ENCODE data around the gene KCNA1. TPM values are rescaled to one million over a fixed set of nuclear protein-coding genes. Genes with fewer than 3 reads are reported as not detected.
"Not testable (repeated sequence)": the region's sequence is repeated elsewhere in the genome, so short reads cannot be mapped to it uniquely, and the experiment has no call there.

Gene KCNA1
- total RNA-seq, 1 experiment from 2014 or later: not detected

DNA sequence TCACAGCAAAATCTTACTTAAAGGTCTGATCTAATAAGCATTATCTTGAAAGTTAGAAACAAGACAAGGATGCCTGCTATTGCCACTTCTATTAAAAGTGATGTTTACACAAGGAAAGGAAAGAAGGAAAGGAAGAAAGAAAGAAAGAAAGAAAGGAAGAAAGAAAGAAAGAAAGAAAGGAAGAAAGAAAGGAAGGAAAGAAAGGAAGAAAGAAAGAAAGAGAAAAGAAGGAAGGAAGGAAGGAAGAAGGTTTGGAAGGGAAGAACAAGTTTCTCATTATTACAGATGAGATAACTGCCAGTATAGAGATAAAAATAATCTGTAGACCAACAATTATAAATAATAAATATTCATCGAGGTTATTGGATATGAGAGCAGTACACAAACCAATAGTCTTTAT is 35.8 kb upstream of the KCNA1 start:
- ATAC-seq: no peak
- Histone ChIP-seq H3K36me3 (ENCODE audit: control insufficient read depth in 1 of 2, insufficient read depth in 2 of 2, low read length in 2 of 2) (no peaks in the 10 kb centered on the region), H3K4me1 (ENCODE audit: control insufficient read depth in 1 of 2, insufficient read depth in 2 of 2, low read length in 2 of 2) (no peaks in the 10 kb centered on the region), H2AFZ (ENCODE audit: low read depth, low read length, poor library complexity, severe bottlenecking) (no peak overlapping the region), H3K4me3 (replicated peaks in 1 of 2; ENCODE audit: low read depth in 1 of 2, low read length in 2 of 2) (no peak overlapping the region), H4K20me1 (ENCODE audit: insufficient read depth) (no peaks in the 10 kb centered on the region), H3K9ac (ENCODE audit: low read length) (no peak overlapping the region), H3K9me3 (ENCODE audit: control insufficient read depth in 1 of 2, insufficient read depth in 1 of 2, low read depth in 1 of 2, low read length in 2 of 2) (no peaks in the 10 kb centered on the region), H3K9me2 (ENCODE audit: insufficient read depth) (no peaks in the 10 kb centered on the region), H3K27me3 (ENCODE audit: insufficient read depth, low read length) (peaks cover 51% of the 10 kb centered on the region), H3K4me2 (ENCODE audit: low read length) (no peak overlapping the region), H3K27ac (ENCODE audit: low read depth, low read length) (no peak overlapping the region), H3K79me2 (ENCODE audit: insufficient read depth, low read length) (no peaks in the 10 kb centered on the region)
- ChIA-PET POLR2A (no interaction called here), RAD21 (ENCODE audit: low non-redundant PET in 1 of 2, low total read pairs in 2 of 2, uncharacterized antibody in 2 of 2, unreplicated experiment in 2 of 2) (no interaction called here), CTCF (no interaction called here)
- no peak for TF ChIP-seq POLR2A (IDR thresholded peaks at IDR 0.05; ENCODE audit: borderline replicate concordance, extremely low read depth, insufficient read depth, insufficient read length)
- no peak for TF ChIP-seq ZFX (IDR thresholded peaks at IDR 0.05)
- TF ChIP-seq YY1 (IDR thresholded peaks at IDR 0.05; ENCODE audit: extremely low read depth, insufficient replicate concordance, low read depth, low read length): no peak
- no TSS peak for BruUV-seq (replicated peaks)
- intact Hi-C loops (cut with micrococcal nuclease): loop anchor here (5.0 kb wide), 1 partner anchor 118 kb away; no protein-coding TSS in a partner anchor
- no peak for DNase-seq (ENCODE audit: low read depth, low spot score)

DNA sequence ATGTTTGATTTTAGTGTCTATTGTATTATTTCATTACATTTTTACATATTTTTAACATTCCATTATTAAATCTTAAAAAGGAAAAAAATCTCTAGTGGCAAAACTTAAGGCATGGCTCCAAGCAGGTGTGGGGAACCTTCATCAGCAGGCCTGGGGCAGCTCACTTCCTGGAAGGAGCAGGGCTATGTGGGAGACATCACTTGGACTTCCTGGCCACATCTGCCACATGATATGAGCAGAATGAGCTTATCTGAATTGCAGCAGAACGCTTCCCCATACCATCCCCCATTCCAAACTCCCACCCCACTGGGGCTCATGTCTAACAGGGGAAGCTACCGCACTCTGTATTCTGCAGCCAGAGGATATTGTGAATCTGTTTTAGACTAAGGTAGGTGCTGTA is 35.0 kb upstream of the KCNA1 start:
- Histone ChIP-seq H3K36me3 (ENCODE audit: control insufficient read depth in 1 of 2, insufficient read depth in 2 of 2, low read length in 2 of 2) (no peaks in the 10 kb centered on the region), H3K4me1 (ENCODE audit: control insufficient read depth in 1 of 2, insufficient read depth in 2 of 2, low read length in 2 of 2) (no peaks in the 10 kb centered on the region), H3K9me2 (ENCODE audit: insufficient read depth) (no peaks in the 10 kb centered on the region), H3K4me3 (replicated peaks in 1 of 2; ENCODE audit: low read depth in 1 of 2, low read length in 2 of 2) (no peak overlapping the region), H3K4me2 (ENCODE audit: low read length) (no peak overlapping the region), H3K9me3 (ENCODE audit: control insufficient read depth in 1 of 2, insufficient read depth in 1 of 2, low read depth in 1 of 2, low read length in 2 of 2) (no peaks in the 10 kb centered on the region; a peak in 1 of 4 replicates), H3K9ac (ENCODE audit: low read length) (no peak overlapping the region), H3K27ac (ENCODE audit: low read depth, low read length) (no peak overlapping the region), H3K79me2 (ENCODE audit: insufficient read depth, low read length) (no peaks in the 10 kb centered on the region), H4K20me1 (ENCODE audit: insufficient read depth) (no peaks in the 10 kb centered on the region), H3K27me3 (ENCODE audit: insufficient read depth, low read length) (peaks cover 46% of the 10 kb centered on the region), H2AFZ (ENCODE audit: low read depth, low read length, poor library complexity, severe bottlenecking) (no peak overlapping the region)
- POLR2A ChIA-PET: no interaction called here
- RAD21 ChIA-PET (ENCODE audit: low non-redundant PET in 1 of 2, low total read pairs in 2 of 2, uncharacterized antibody in 2 of 2, unreplicated experiment in 2 of 2): no interaction called here
- no peak for DNase-seq (ENCODE audit: low read depth, low spot score)
- intact Hi-C loops (cut with micrococcal nuclease): loop anchor here (5.0 kb wide), 1 partner anchor 118 kb away; no protein-coding TSS in a partner anchor
- BruUV-seq (replicated peaks): no TSS peak
- no peak for TF ChIP-seq FOSL1 (IDR thresholded peaks at IDR 0.05; ENCODE audit: low read depth)
- no peak for TF ChIP-seq ELF1 (IDR thresholded peaks at IDR 0.05; ENCODE audit: borderline replicate concordance, low read depth)
- no peak for TF ChIP-seq RAD21 (IDR thresholded peaks at IDR 0.05; ENCODE audit: low read depth)
- TF ChIP-seq EZH2phosphoT487 (IDR thresholded peaks at IDR 0.05; ENCODE audit: borderline replicate concordance): no peak
- TF ChIP-seq CEBPB (IDR thresholded peaks at IDR 0.05; ENCODE audit: low read depth): no peak
- TF ChIP-seq YY1 (IDR thresholded peaks at IDR 0.05; ENCODE audit: extremely low read depth, insufficient replicate concordance, low read depth, low read length): no peak
- no peak for TF ChIP-seq CBX3 (IDR thresholded peaks at IDR 0.05; ENCODE audit: low read depth)
- no peak for ATAC-seq
- CTCF ChIA-PET: interaction anchor here (1.4 kb wide), 1 partner anchor 19 kb away, joined by 3 read pairs; no protein-coding TSS in a partner anchor

DNA sequence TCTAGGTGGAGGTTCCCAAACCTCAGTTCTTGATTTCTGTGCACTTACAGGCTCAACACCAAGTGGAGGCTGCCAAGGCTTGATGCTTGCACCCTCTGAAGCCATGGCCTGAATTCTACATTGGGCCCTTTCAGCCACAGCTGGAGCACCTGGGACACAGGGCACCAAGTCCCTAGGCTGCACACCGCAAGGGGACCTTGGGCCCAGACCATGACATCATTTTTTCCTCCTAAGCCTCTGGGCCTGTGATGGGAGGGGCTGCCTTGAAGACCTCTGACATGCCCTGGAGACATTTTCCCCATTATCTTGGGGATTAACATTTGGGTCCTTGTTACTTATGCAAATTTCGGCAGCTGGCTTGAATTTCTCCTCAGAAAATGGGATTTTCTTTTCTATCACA is 30.2 kb upstream of the KCNA1 start:
- not testable (repeated sequence) for H4K20me1 ChIP-seq (ENCODE audit: insufficient read depth)

More for the DNA sequence above, 30.2 kb upstream of the KCNA1 start:
- ATAC-seq; H3K9me3 ChIP-seq (ENCODE audit: control insufficient read depth in 1 of 2, insufficient read depth in 1 of 2, low read depth in 1 of 2, low read length in 2 of 2); POLR2A ChIA-PET; H2AFZ ChIP-seq (ENCODE audit: low read depth, low read length, poor library complexity, severe bottlenecking); H3K4me2 ChIP-seq (ENCODE audit: low read length); BruUV-seq (replicated peaks); H3K4me3 ChIP-seq (replicated peaks in 1 of 2; ENCODE audit: low read depth in 1 of 2, low read length in 2 of 2); H3K4me1 ChIP-seq (ENCODE audit: control insufficient read depth in 1 of 2, insufficient read depth in 2 of 2, low read length in 2 of 2); RAD21 ChIA-PET (ENCODE audit: low non-redundant PET in 1 of 2, low total read pairs in 2 of 2, uncharacterized antibody in 2 of 2, unreplicated experiment in 2 of 2); H3K9ac ChIP-seq (ENCODE audit: low read length); CTCF ChIA-PET; H3K27ac ChIP-seq (ENCODE audit: low read depth, low read length); DNase-seq (ENCODE audit: low read depth, low spot score); H3K9me2 ChIP-seq (ENCODE audit: insufficient read depth); H3K36me3 ChIP-seq (ENCODE audit: control insufficient read depth in 1 of 2, insufficient read depth in 2 of 2, low read length in 2 of 2); H3K79me2 ChIP-seq (ENCODE audit: insufficient read depth, low read length); intact Hi-C loops (cut with micrococcal nuclease): not testable (repeated sequence)
- peaks cover 37% of the 10 kb centered on the region for H3K27me3 ChIP-seq (ENCODE audit: insufficient read depth, low read length)
